Trophoblast cell (in vitro differentiated cells and primary cell): ENCODE results near the gene OR5AU1.
A peak's percentile ranks its signal among the peaks of the same experiment; 100 is the strongest.
"Not testable (repeated sequence)": the region's sequence is repeated elsewhere in the genome, so short reads cannot be mapped to it uniquely, and the experiment has no call there.

ENCODE experiments used
- DNase-seq, 2 donors: peaks; one replicate each; pipeline ENCODE4 v3.0.0-alpha.2; 2016
- H2AFZ ChIP-seq: 2 replicates; pipeline ENCODE4 v1.6.1; 2013; ENCODE audit warnings: low read length, moderate library complexity, mild to moderate bottlenecking; ENCODE audit not compliant: insufficient read depth, poor library complexity
- H2AK5ac ChIP-seq: 2 replicates; pipeline ENCODE4 v1.6.1; 2013; ENCODE audit warnings: mild to moderate bottlenecking, low read length
- H2BK120ac ChIP-seq: 2 replicates; pipeline ENCODE4 v1.6.1; 2013; ENCODE audit warnings: low read length, mild to moderate bottlenecking, moderate library complexity; ENCODE audit not compliant: insufficient read depth, poor library complexity
- H2BK12ac ChIP-seq: 2 replicates; pipeline ENCODE4 v1.6.1; 2013; ENCODE audit warnings: mild to moderate bottlenecking, low read length, moderate library complexity
- H2BK5ac ChIP-seq: 2 replicates; pipeline ENCODE4 v1.6.1; 2013; ENCODE audit warnings: low read length, low read depth, moderate library complexity, mild to moderate bottlenecking; ENCODE audit not compliant: poor library complexity
- H3K14ac ChIP-seq: 2 replicates; pipeline ENCODE4 v1.6.1; 2013; ENCODE audit warnings: mild to moderate bottlenecking, low read length
- H3K18ac ChIP-seq: 2 replicates; pipeline ENCODE4 v1.6.1; 2013; ENCODE audit warnings: mild to moderate bottlenecking, low read length
- H3K23ac ChIP-seq: 2 replicates; pipeline ENCODE4 v1.6.1; 2013; ENCODE audit warnings: low read length
- H3K27ac ChIP-seq: 2 replicates; pipeline ENCODE4 v1.5.1; 2013; ENCODE audit warnings: low read depth, mild to moderate bottlenecking, inconsistent platforms, low read length, moderate library complexity
- H3K27me3 ChIP-seq: 2 replicates; pipeline ENCODE4 v1.6.1; 2013; ENCODE audit warnings: inconsistent platforms, mild to moderate bottlenecking, low read length, moderate library complexity; ENCODE audit not compliant: insufficient read depth
- H3K36me3 ChIP-seq, 2 experiments: 1 replicate in 1 of 2; 2 replicates in 1 of 2; pipeline ENCODE4 v1.6.1; 2013; ENCODE audit warnings: low read length in 2 of 2, mild to moderate bottlenecking in 2 of 2, moderate library complexity in 1 of 2; ENCODE audit not compliant: insufficient read depth in 2 of 2, control insufficient read depth in 1 of 2
- H3K4ac ChIP-seq: 2 replicates; pipeline ENCODE4 v1.6.1; 2013; ENCODE audit warnings: low read depth, mild to moderate bottlenecking, low read length, moderate library complexity
- H3K4me1 ChIP-seq, 2 experiments: 1 replicate in 1 of 2; 2 replicates in 1 of 2; pipeline ENCODE4 v1.6.1; 2013; ENCODE audit warnings: low read length in 2 of 2, mild to moderate bottlenecking in 2 of 2, moderate library complexity in 1 of 2; ENCODE audit not compliant: insufficient read depth in 2 of 2, control insufficient read depth in 1 of 2
- H3K4me2 ChIP-seq: 2 replicates; pipeline ENCODE4 v1.6.1; 2013; ENCODE audit warnings: inconsistent platforms, mild to moderate bottlenecking, low read length, moderate library complexity
- H3K4me3 ChIP-seq: 2 replicates; pipeline ENCODE4 v1.5.1; 2013; ENCODE audit warnings: mild to moderate bottlenecking, low read depth, low read length, inconsistent platforms
- H3K79me1 ChIP-seq: one replicate; pipeline ENCODE4 v1.6.1; 2013; ENCODE audit warnings: low read length
- H3K79me2 ChIP-seq: 2 replicates; pipeline ENCODE4 v1.6.1; 2013; ENCODE audit warnings: low read length, mild to moderate bottlenecking; ENCODE audit not compliant: control insufficient read depth, insufficient read depth, poor library complexity
- H3K9ac ChIP-seq: 2 replicates; pipeline ENCODE4 v1.6.1; 2013; ENCODE audit warnings: mild to moderate bottlenecking, low read length
- H3K9me3 ChIP-seq: 2 replicates; pipeline ENCODE4 v1.6.1; 2013; ENCODE audit warnings: low read depth, mild to moderate bottlenecking, control low read depth, inconsistent platforms, low read length; ENCODE audit not compliant: insufficient read depth
- H4K12ac ChIP-seq: 2 replicates; pipeline ENCODE4 v1.6.1; 2013; ENCODE audit warnings: low read depth, mild to moderate bottlenecking, low read length, moderate library complexity
- H4K8ac ChIP-seq: 2 replicates; pipeline ENCODE4 v1.6.1; 2013; ENCODE audit warnings: low read depth, mild to moderate bottlenecking, low read length, moderate library complexity
- H4K91ac ChIP-seq: one replicate; pipeline ENCODE4 v1.6.1; 2013; ENCODE audit warnings: low read depth, mild to moderate bottlenecking, low read length, moderate library complexity
- WGBS: extraction: QIAGEN DNeasy Blood & Tissue Kit; methylation state at CpG from one replicate; pipeline ENCODE4 v1.1.7; 2013; ENCODE audit warnings: missing lambda C conversion rate; ENCODE audit not compliant: insufficient read length, insufficient coverage; ENCODE audit errors: extremely low coverage; 5-methylcytosine and 5-hydroxymethylcytosine counted together

Gene OR5AU1

DNA sequence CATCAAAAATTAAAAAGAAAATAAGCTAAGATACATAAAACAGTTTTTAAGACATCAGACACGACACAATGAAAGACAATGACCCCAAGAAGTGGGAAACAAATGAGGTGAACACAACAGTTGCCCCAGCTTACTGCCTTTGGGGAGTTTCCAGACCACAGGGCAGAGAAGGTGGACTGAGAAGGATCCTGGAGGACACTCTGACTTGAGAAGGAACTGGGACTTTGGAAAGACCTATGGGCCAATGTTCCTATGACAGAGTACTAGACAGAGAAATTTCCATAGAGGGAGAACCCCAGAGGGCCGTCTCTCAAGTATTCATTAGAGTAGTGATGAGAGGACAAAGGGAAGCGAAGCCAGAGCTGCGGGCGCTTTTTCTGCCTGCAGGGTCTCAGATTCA is 6.2 kb upstream of the OR5AU1 start:
- H3K18ac ChIP-seq = no peak overlapping the region
- H3K4me3 ChIP-seq = no peak overlapping the region
- DNase-seq = no peak
- H3K4me1 ChIP-seq = peaks cover 0 to 3% of the 10 kb centered on the region in 2 experiments
- H3K27me3 ChIP-seq = no peaks in the 10 kb centered on the region
- no peak overlapping the region for H3K4me2 ChIP-seq
- no peak overlapping the region for H3K14ac ChIP-seq
- H3K79me1 ChIP-seq = no peaks in the 10 kb centered on the region
- no peak overlapping the region for H2BK5ac ChIP-seq
- no peak overlapping the region for H4K8ac ChIP-seq
- no peak overlapping the region for H4K12ac ChIP-seq
- H2AK5ac ChIP-seq = no peak overlapping the region
- no peaks in the 10 kb centered on the region for H3K79me2 ChIP-seq
- no peak overlapping the region for H3K9ac ChIP-seq
- H2BK12ac ChIP-seq = no peak overlapping the region
- no CpG with 5 or more reads among the region's 5 CpGs for WGBS
- H3K27ac ChIP-seq = no peak overlapping the region
- H2BK120ac ChIP-seq = no peak overlapping the region
- no peaks in the 10 kb centered on the region for H3K36me3 ChIP-seq
- no peak overlapping the region for H3K4ac ChIP-seq
- H4K91ac ChIP-seq = no peak overlapping the region
- no peak overlapping the region for H2AFZ ChIP-seq
- H3K23ac ChIP-seq = no peak overlapping the region
- H3K9me3 ChIP-seq = no peaks in the 10 kb centered on the region

DNA sequence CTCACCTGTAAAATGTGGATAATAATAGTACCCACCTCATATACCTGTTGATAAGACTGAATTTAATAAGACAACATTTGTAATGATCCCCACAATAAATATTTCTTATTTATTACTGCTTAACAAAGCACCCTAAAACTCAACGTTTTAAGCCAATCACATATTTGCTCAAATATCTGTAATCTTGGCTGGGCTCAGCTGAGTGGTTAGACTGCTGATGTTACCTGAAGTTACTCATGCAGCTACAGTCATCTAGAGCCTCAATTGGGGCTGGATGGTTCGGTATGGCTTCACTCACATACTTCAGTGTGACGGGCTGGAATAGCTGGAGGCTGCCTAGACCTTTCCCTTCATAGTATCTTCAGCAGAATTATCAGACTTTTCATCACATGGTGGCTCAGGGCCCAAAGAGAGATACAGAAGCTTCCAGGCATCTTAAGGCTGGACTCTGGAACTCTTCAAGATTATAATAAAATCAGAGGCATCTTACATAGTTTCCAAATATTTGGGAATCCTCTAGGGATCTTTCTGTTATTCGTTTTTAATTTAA is 4.3 kb upstream of the OR5AU1 start:
- H2BK5ac ChIP-seq = no peak overlapping the region
- no peak overlapping the region for H3K23ac ChIP-seq
- no peaks in the 10 kb centered on the region for H3K36me3 ChIP-seq
- peaks cover 0 to 3% of the 10 kb centered on the region in 2 experiments for H3K4me1 ChIP-seq
- no peak overlapping the region for H3K18ac ChIP-seq
- H2BK120ac ChIP-seq = no peak overlapping the region
- H3K4me3 ChIP-seq = no peak overlapping the region
- no peak overlapping the region for H2AK5ac ChIP-seq
- no peak overlapping the region for H3K14ac ChIP-seq
- no peaks in the 10 kb centered on the region for H3K79me2 ChIP-seq
- no CpG with 5 or more reads among the region's 4 CpGs for WGBS
- H3K27ac ChIP-seq = no peak overlapping the region
- H4K12ac ChIP-seq = no peak overlapping the region
- DNase-seq = peak; percentile 63 to 73
- no peak overlapping the region for H4K8ac ChIP-seq
- no peaks in the 10 kb centered on the region for H3K27me3 ChIP-seq
- no peak overlapping the region for H3K9ac ChIP-seq
- no peak overlapping the region for H3K4ac ChIP-seq
- H3K79me1 ChIP-seq = no peaks in the 10 kb centered on the region
- H3K4me2 ChIP-seq = no peak overlapping the region
- no peak overlapping the region for H2BK12ac ChIP-seq
- no peak overlapping the region for H4K91ac ChIP-seq
- no peak overlapping the region for H2AFZ ChIP-seq
- H3K9me3 ChIP-seq = peaks cover 4% of the 10 kb centered on the region

DNA sequence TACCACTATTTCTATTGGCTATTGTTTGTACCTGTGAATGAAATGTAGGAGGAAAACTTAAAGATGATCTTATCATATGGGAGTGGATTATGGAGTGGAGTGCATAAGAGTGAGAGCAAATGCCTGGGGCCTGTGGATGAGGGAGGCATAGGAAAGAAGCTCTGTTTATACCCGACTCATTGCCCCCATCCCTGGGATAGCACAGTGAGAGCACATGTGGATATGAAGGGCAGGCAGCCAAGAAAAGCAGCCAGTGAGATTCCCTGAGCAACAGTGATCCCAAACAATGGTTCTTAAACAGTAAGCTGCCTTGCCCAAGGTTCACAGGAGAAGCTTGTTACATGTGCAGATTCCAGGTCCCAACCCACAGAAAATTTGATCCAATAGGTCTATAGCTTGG is 2.3 kb upstream of the OR5AU1 start:
- not testable (repeated sequence) for H3K18ac ChIP-seq, H4K8ac ChIP-seq, H3K27me3 ChIP-seq, H3K4me2 ChIP-seq, H2BK12ac ChIP-seq, H3K23ac ChIP-seq, DNase-seq, H3K9ac ChIP-seq, H2AK5ac ChIP-seq, H3K4me1 ChIP-seq, H3K79me2 ChIP-seq, H2BK120ac ChIP-seq, H3K79me1 ChIP-seq, H2BK5ac ChIP-seq, H3K4me3 ChIP-seq, H4K12ac ChIP-seq, H3K36me3 ChIP-seq, H3K14ac ChIP-seq, H3K27ac ChIP-seq, H2AFZ ChIP-seq, H3K9me3 ChIP-seq, H3K4ac ChIP-seq, H4K91ac ChIP-seq
- WGBS = no CpG with 5 or more reads among the region's 1 CpG

DNA sequence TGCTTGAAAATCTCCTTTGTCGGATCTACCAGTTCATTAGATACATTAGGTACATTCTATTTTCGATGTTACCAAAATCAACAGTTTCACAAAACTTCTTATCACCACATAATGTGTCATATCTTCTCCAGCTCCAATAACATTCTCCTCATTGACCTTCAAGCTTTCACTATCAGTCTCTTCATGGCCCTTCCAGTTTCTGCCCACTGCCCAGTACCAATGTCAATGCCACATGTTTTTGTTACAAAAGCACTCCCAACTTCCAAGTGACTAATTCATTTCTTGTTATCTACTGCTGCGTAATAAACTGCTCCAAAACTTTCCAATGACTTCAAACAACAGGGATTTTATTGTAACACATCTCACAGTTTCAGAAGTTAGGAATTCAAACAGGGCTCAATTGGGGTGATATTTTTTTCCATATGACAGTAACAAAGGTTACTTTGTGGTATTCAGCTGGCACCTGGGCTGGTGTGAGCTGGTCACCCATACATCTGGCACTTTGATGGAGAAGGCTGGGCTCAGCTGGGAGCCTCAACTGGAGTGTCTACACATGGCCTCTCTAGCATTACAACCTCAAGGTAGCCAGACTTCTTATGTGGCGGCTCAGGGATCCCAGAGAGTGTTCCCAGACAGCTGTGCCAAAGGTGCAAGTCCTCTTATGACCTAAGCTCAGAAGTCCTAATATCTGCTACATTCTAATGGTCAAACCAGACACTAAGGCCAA is 6.1 kb downstream of the OR5AU1 start:
- no CpG with 5 or more reads among the region's 4 CpGs for WGBS
- Histone ChIP-seq H3K4ac (no peak overlapping the region), H4K8ac (no peak overlapping the region), H3K79me2 (no peaks in the 10 kb centered on the region), H3K27ac (no peak overlapping the region), H3K79me1 (no peaks in the 10 kb centered on the region), H2AK5ac (no peak overlapping the region), H3K9me3 (no peaks in the 10 kb centered on the region), H2BK12ac (no peak overlapping the region), H4K12ac (no peak overlapping the region), H2BK5ac (no peak overlapping the region), H3K18ac (no peak overlapping the region), H3K23ac (no peak overlapping the region), H3K4me2 (no peak overlapping the region), H3K36me3 (no peaks in the 10 kb centered on the region), H3K4me3 (no peak overlapping the region), H3K4me1 (no peaks in the 10 kb centered on the region), H2AFZ (no peak overlapping the region), H3K27me3 (no peaks in the 10 kb centered on the region), H3K14ac (no peak overlapping the region), H3K9ac (no peak overlapping the region), H2BK120ac (no peak overlapping the region), H4K91ac (no peak overlapping the region)
- no peak for DNase-seq
